ENCODE results near the gene PLA2G4C. TPM values are rescaled to one million over a fixed set of nuclear protein-coding genes. Genes with fewer than 3 reads are reported as not detected.

Gene PLA2G4C
- total and polyA plus RNA-seq, 5 donors: 24.7 to 39.6 (median 30.1) TPM

DNA sequence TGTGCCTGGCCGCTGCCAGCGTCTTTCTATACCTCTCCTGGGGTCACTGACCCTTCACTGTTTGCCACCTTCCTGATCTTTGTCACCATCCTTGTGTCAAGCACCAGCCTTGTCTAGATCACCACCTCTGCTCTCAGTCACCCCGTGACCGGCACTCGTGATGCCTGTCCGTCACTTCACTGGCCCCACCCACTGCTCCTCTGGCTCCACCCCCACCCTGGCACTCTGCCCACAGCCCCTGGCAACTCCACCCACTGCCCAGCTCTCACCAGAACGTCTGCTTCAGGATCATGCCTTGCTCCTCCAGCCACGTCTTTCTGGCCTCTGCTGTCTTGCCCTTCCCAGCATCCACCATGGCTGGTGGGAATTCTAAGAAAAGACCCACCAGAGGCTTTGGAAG, 24.8 kb upstream of the PLA2G4C start:
- Histone ChIP-seq H3K27ac (ENCODE audit: low read length) (no peak overlapping the region), H3K9me3 (ENCODE audit: control insufficient read depth, low read length) (no peaks in the 10 kb centered on the region), H3K4me3 (ENCODE audit: low read length) (no peak overlapping the region), H3K27me3 (ENCODE audit: control insufficient read depth, insufficient read depth) (no peaks in the 10 kb centered on the region), H3K4me1 (ENCODE audit: control insufficient read depth, insufficient read depth, low read length) (no peaks in the 10 kb centered on the region)
- ATAC-seq: no peak
- DNase-seq: peak in 1 of 3 donors; percentile 46
- intact Hi-C loops (cut with DNase I): no loop called here
- 73% methylated on average over 8 of the region's 8 CpGs for WGBS

- no peaks in the 10 kb centered on the region for H3K27me3 ChIP-seq (ENCODE audit: control insufficient read depth, insufficient read depth)
- no peak overlapping the region for H3K27ac ChIP-seq (ENCODE audit: low read length)
- H3K9me3 ChIP-seq (ENCODE audit: control insufficient read depth, low read length): no peaks in the 10 kb centered on the region
- no peaks in the 10 kb centered on the region for H3K4me1 ChIP-seq (ENCODE audit: control insufficient read depth, insufficient read depth, low read length)
- intact Hi-C loops (cut with DNase I): no loop called here
- ATAC-seq: no peak
- peak in 1 of 3 donors; percentile 4 for DNase-seq
- 84% methylated on average over 6 of the region's 6 CpGs for whole genome bisulfite sequencing
- no peak overlapping the region for H3K4me3 ChIP-seq (ENCODE audit: low read length)
These were observed 22.5 kb upstream of the PLA2G4C start for GRCh38 chr19:48133094-48133493.

GRCh38 chr19:48127561-48127960, 16.9 kb upstream of the PLA2G4C start:
- DNase-seq (peak in 1 of 3 donors; percentile 23), ATAC-seq (no peak)
- no peak overlapping the region for H3K4me3 ChIP-seq (ENCODE audit: low read length)
- no peaks in the 10 kb centered on the region for H3K27me3 ChIP-seq (ENCODE audit: control insufficient read depth, insufficient read depth)
- H3K27ac ChIP-seq (ENCODE audit: low read length): no peak overlapping the region
- H3K9me3 ChIP-seq (ENCODE audit: control insufficient read depth, low read length): no peaks in the 10 kb centered on the region
- H3K4me1 ChIP-seq (ENCODE audit: control insufficient read depth, insufficient read depth, low read length): no peaks in the 10 kb centered on the region
- intact Hi-C loops (cut with DNase I): no loop called here
- over 99% methylated on average over 6 of the region's 6 CpGs for WGBS

DNA sequence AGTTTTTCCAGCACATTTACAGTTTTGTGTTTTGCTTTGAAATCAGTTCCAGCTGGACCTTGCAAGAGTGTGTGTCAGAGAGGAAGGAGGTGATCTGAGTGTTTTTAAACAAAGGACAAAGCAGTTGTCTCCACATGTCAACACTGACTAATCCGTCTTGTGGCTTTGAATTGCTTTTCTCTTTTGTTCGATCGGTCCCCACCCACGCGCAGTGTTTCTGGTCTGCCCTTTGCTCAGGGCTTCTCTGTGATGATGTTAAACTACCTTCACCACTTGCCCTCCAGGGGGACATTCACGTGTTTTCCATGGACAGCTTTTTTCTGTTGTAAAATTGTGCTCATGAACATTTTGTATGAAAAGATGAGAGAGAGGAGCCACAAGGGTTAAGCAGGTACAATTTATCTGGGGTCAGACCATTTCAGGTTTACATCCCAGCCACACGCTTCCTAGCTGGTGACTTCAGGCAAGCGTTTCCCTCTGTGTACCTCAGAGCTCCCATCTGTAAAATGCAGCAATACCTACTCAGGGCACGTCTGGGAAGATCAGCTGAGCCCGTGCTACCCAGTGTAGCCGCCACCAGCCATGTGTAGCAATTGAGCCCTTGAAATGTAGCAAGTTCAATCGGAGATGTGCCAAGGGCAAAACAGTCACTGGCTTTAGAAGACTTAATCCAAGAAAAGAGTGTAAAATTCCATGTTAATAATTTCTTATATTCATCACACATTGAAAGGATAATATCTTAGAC, 13.5 kb upstream of the PLA2G4C start:
- no peak overlapping the region for H3K4me3 ChIP-seq (ENCODE audit: low read length)
- no peaks in the 10 kb centered on the region for H3K27me3 ChIP-seq (ENCODE audit: control insufficient read depth, insufficient read depth)
- DNase-seq (peak in 1 of 3 donors; percentile 8), ATAC-seq (peak in 1 of 2 donors; percentile 68)
- H3K27ac ChIP-seq (ENCODE audit: low read length): no peak overlapping the region
- WGBS: 69% methylated on average over 12 of the region's 12 CpGs
- H3K4me1 ChIP-seq (ENCODE audit: control insufficient read depth, insufficient read depth, low read length): no peaks in the 10 kb centered on the region
- intact Hi-C loops (cut with DNase I): no loop called here
- H3K9me3 ChIP-seq (ENCODE audit: control insufficient read depth, low read length): no peaks in the 10 kb centered on the region

- H3K27me3 ChIP-seq (ENCODE audit: control insufficient read depth, insufficient read depth): no peaks in the 10 kb centered on the region
- H3K4me3 ChIP-seq (ENCODE audit: low read length): no peak overlapping the region
- ATAC-seq (peak in 1 of 2 donors; percentile 10), DNase-seq (no peak)
- intact Hi-C loops (cut with DNase I): no loop called here
- WGBS: 57% methylated on average over 14 of the region's 14 CpGs
- no peaks in the 10 kb centered on the region for H3K9me3 ChIP-seq (ENCODE audit: control insufficient read depth, low read length)
- no peaks in the 10 kb centered on the region for H3K4me1 ChIP-seq (ENCODE audit: control insufficient read depth, insufficient read depth, low read length)
- no peak overlapping the region for H3K27ac ChIP-seq (ENCODE audit: low read length)
These were observed 11.8 kb upstream of the PLA2G4C start for GRCh38 chr19:48122421-48122820.

DNA sequence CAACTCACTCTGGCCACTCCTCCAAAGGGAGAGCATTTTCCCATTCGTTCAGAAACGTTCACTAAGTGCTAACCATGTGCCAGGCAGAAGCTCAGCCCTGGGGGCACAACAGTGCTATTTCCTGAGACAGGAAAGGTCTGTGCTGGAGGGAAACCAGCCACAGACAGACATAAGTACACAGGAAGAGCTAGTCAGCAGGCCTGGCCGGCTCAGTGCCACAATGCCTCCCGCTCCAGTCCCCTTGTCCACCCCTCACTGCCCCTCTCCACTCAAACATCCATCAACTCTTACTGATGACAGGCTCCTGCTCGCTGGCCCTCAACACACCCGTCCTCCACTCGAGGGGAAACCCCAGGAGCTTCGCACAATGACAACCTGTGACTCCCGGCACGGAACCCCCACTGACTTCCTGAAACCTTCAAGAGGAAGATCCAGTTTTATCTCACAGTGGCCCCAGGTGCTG, 11.3 kb upstream of the PLA2G4C start:
- ATAC-seq (peak; percentile 76 to 82), DNase-seq (peak in 1 of 3 donors; percentile 60)
- Histone ChIP-seq H3K4me1 (ENCODE audit: control insufficient read depth, insufficient read depth, low read length) (no peaks in the 10 kb centered on the region), H3K27me3 (ENCODE audit: control insufficient read depth, insufficient read depth) (no peaks in the 10 kb centered on the region), H3K9me3 (ENCODE audit: control insufficient read depth, low read length) (no peaks in the 10 kb centered on the region), H3K27ac (ENCODE audit: low read length) (no peak overlapping the region), H3K4me3 (ENCODE audit: low read length) (no peak overlapping the region)
- intact Hi-C loops (cut with DNase I): no loop called here
- 27% methylated on average over 10 of the region's 10 CpGs for WGBS

DNA sequence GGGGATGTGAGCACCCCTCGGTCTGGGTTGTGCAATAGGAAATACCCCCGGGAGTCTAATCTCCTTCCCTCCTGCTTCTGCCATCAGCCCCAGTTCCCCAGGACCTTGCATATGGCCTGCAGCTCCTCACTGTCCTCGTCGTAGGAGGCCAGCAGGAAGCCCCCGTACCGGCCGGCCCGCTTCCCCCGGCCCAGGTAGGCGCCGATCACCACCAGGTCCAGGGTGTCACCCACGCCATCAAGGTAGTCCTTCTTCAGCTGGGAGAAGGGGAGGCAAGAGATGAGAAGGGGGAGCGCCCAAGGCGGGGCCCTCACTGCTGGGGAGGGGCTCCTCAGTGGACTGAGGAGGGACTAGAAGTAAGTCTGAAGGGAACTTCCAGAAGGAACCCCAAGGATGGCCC, 10.4 kb upstream of the PLA2G4C start:
- 94% methylated on average over 14 of the region's 14 CpGs for WGBS
- intact Hi-C loops (cut with DNase I): no loop called here
- Histone ChIP-seq H3K4me1 (ENCODE audit: control insufficient read depth, insufficient read depth, low read length) (no peaks in the 10 kb centered on the region), H3K27me3 (ENCODE audit: control insufficient read depth, insufficient read depth) (no peaks in the 10 kb centered on the region), H3K27ac (ENCODE audit: low read length) (no peak overlapping the region), H3K4me3 (ENCODE audit: low read length) (no peak overlapping the region), H3K9me3 (ENCODE audit: control insufficient read depth, low read length) (no peaks in the 10 kb centered on the region)
- peak in 1 of 3 donors; percentile 17 for DNase-seq
- no peak for ATAC-seq

DNA sequence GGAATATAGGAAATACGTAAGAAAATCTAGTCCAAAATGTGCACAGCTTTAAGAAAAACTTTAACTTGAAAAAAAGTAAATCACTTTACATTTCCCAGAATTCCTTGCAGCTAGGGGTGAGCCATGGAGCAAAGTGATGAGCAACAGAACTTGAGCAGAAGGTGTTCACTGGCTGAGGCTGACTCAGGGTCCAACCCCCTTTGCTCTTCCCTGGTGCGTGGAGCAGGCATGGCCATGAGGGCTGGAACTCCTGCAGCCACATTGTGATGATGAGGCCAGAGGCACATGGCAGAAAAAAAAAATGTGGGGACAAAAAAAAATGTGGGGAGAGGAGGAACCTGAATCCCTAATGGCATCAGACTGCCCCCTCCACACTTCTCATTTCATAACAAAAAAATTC, 9.9 kb upstream of the PLA2G4C start:
- intact Hi-C loops (cut with DNase I): no loop called here
- Histone ChIP-seq H3K27me3 (ENCODE audit: control insufficient read depth, insufficient read depth) (no peaks in the 10 kb centered on the region), H3K9me3 (ENCODE audit: control insufficient read depth, low read length) (no peaks in the 10 kb centered on the region), H3K4me3 (ENCODE audit: low read length) (no peak overlapping the region), H3K4me1 (ENCODE audit: control insufficient read depth, insufficient read depth, low read length) (no peaks in the 10 kb centered on the region), H3K27ac (ENCODE audit: low read length) (no peak overlapping the region)
- DNase-seq (peak in 1 of 3 donors; percentile 2), ATAC-seq (no peak)
- 98% methylated on average over 2 of the region's 2 CpGs for WGBS

DNA sequence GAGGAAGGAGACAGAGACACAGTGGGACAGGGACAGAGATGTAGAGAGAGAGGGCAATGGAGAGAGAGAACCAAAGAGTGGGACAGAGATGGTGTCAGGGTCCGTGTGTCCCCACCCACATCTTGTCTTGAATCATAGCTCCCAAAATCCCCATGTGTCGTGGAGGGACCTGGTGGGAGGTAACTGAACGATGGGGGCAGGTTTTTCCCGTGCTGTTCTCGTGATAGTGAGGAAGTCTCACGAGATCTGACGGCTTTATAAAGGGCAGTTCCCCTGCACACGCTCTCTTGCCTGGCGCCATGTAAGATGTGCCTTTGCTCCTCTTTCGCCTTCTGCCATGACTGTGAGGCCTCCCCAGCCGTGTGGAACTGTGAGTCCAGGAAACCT, 7.5 kb upstream of the PLA2G4C start:
- intact Hi-C loops (cut with DNase I): loop anchor here in 1 of 4 donors (5.0 kb wide), 1 partner anchor 34 kb away; no protein-coding TSS in a partner anchor
- no peaks in the 10 kb centered on the region for H3K4me1 ChIP-seq (ENCODE audit: control insufficient read depth, insufficient read depth, low read length)
- H3K4me3 ChIP-seq (ENCODE audit: low read length): no peak overlapping the region
- H3K9me3 ChIP-seq (ENCODE audit: control insufficient read depth, low read length): no peaks in the 10 kb centered on the region
- ATAC-seq: no peak
- no peaks in the 10 kb centered on the region for H3K27me3 ChIP-seq (ENCODE audit: control insufficient read depth, insufficient read depth)
- 79% methylated on average over 11 of the region's 11 CpGs for WGBS
- no peak overlapping the region for H3K27ac ChIP-seq (ENCODE audit: low read length)
- DNase-seq: no peak

- DNase-seq: peak in 1 of 3 donors; percentile 40
- Histone ChIP-seq H3K9me3 (ENCODE audit: control insufficient read depth, low read length) (no peaks in the 10 kb centered on the region), H3K27me3 (ENCODE audit: control insufficient read depth, insufficient read depth) (no peaks in the 10 kb centered on the region), H3K27ac (ENCODE audit: low read length) (no peak overlapping the region), H3K4me3 (ENCODE audit: low read length) (no peak overlapping the region), H3K4me1 (ENCODE audit: control insufficient read depth, insufficient read depth, low read length) (no peaks in the 10 kb centered on the region)
- intact Hi-C loops (cut with DNase I): loop anchor here in 1 of 4 donors (5.0 kb wide), 1 partner anchor 35 kb away; no protein-coding TSS in a partner anchor
- no peak for ATAC-seq
- WGBS: 70% methylated on average over 12 of the region's 12 CpGs
These were observed 7.0 kb upstream of the PLA2G4C start for GRCh38 chr19:48117515-48118130.

- DNase-seq (no peak), ATAC-seq (no peak)
- Histone ChIP-seq H3K27ac (ENCODE audit: low read length) (no peak overlapping the region), H3K4me3 (ENCODE audit: low read length) (no peak overlapping the region), H3K4me1 (ENCODE audit: control insufficient read depth, insufficient read depth, low read length) (no peaks in the 10 kb centered on the region), H3K9me3 (ENCODE audit: control insufficient read depth, low read length) (no peaks in the 10 kb centered on the region), H3K27me3 (ENCODE audit: control insufficient read depth, insufficient read depth) (no peaks in the 10 kb centered on the region)
- intact Hi-C loops (cut with DNase I): no loop called here
- WGBS: 77% methylated on average over 16 of the region's 16 CpGs
These were observed 2.7 kb upstream of the PLA2G4C start for GRCh38 chr19:48113190-48113917.

Measured in right cardiac atrium (tissue), 5 donors.